CMK (cell line): Measurements from ENCODE around the gene COL27A1.
"Not testable (repeated sequence)": the region's sequence is repeated elsewhere in the genome, so short reads cannot be mapped to it uniquely, and the experiment has no call there.

Experiments used
- DNase-seq: peaks from one replicate; pipeline ENCODE4 v3.0.0-alpha.2; 2010; ENCODE audit warnings: low read depth

The COL27A1 gene

GRCh38 chr9:114184071-114184470 lies 28.7 kb downstream of the COL27A1 start:
- DNase-seq, result no peak

- DNase-seq, result no peak
These were observed 29.5 kb downstream of the COL27A1 start for GRCh38 chr9:114184866-114185265.

- DNase-seq, result no peak
These were observed 30.5 kb downstream of the COL27A1 start for GRCh38 chr9:114185570-114186490.

DNA sequence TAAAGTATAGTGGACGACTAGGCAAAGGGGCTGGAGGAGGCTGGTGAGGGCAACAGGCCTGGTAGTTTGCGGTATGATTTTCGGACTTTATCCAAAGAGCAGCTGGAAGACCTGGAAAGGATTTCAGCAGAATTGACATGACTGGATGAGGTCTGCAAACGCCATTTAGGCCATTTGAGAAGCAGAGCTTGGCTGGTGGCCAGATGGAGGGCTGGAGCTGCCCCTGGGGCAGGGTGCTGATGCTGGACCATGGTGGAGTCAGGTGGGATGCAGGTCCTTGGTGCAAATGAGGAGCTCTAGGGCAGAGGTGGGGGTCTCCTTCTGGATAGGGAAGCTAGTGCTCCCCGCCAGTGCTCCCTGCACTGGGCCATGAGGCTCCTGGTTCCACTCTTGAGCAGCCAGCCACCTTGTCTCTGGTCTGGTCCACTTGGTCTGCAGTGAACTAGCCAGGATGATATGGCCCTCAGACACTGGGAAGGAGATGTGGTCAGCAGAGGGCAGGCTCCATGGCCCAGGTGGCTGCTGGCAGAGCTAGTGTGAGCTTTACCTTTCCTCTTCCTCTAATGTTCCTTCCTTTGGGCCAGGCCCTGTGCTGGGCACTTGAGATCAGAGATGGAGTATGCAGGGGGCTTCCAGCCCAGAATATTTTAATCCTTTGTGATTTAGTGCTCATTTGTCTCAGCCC lies 31.4 kb downstream of the COL27A1 start:
- no peak for DNase-seq

GRCh38 chr9:114187827-114188226 lies 32.5 kb downstream of the COL27A1 start:
- DNase-seq, result no peak

GRCh38 chr9:114189823-114190562 lies 34.7 kb downstream of the COL27A1 start:
- no peak for DNase-seq

- no peak for DNase-seq
These were observed 35.2 kb downstream of the COL27A1 start for GRCh38 chr9:114190563-114190905.

DNA sequence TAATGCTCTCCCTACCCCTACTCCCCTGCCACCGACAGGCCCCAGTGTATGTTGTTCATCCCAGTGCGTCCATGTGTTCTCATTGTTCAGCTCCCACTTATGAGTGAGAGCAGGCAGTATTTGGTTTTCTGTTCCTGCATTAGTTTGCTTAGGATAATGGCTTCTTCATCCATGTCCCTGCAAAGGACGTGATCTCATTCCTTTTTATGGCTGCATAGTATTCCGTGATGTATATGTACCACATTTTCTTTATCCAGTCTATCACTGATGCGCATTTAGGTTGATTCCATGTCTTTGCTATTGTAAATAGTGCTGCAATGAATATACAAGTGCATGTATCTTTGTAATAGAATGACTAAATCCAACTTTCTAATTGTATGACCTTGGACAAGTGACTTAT lies 36.1 kb downstream of the COL27A1 start:
- DNase-seq, result not testable (repeated sequence)

DNA sequence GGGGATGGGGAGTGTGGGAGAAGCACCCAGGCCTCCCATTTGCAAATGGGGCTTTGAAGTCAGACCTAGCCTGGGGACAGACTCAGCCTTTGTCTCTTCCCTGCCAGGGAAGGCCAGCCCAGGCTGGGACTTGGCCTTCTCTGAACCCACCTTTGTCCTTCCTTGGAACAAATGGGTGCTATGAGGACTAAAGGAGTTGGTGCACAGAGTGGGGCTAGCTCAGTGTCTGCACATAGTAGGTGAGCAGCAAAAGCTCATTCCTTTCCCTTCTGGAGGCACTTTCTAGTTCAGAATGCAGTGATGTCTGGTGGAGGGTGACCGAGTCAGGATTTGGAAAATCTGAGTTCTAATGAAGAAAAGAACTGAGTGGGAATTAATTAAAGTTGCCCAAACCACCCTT lies 37.2 kb downstream of the COL27A1 start:
- no peak for DNase-seq

- no peak for DNase-seq
These were observed 37.8 kb downstream of the COL27A1 start for GRCh38 chr9:114193090-114193489.

GRCh38 chr9:114196117-114196516 lies 40.8 kb downstream of the COL27A1 start:
- no peak for DNase-seq

- no peak for DNase-seq
These were observed 41.8 kb downstream of the COL27A1 start for GRCh38 chr9:114196979-114197622.

DNA sequence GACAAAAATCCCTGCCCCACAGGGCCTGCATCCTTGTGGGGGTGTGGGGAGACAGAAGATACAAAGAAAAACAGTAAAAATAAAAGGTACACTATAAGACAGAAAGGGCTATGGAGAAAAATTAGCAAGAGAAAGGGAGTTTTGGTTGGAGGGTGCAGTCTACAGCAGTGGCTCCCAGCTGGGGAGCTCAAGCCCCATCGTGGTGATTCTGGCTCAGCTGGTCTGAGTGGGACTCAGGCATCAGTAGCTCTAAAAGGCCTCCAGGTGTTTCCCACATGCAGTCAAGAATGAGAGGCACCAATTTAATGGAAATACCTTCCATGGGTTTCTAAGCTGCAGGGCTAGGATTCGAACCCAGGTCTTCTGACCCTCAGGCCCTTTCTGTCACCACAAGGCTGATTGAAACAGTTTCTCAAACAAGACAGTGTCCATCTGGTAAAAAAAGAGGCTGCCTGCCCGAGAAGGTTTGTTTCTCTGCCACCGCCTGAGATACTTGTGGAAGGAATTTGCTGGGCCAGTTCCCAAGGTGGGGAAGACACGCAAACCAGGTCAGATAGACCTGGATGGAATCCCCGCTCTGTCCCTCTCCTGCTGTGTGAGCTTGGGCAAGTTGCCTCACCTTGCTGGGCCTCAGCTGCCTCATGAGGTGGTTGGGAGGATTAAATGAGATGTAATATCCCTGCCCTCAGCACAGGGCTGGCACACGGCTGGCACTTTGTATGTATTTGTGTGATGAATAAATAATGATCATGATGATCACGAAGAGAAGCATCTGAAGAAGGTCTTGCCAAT lies 43.1 kb downstream of the COL27A1 start:
- DNase-seq, result no peak

- DNase-seq, result no peak
These were observed 45.5 kb downstream of the COL27A1 start for GRCh38 chr9:114200721-114201300.

- DNase-seq, result no peak
These were observed 47.1 kb downstream of the COL27A1 start for GRCh38 chr9:114202396-114202795.

- DNase-seq, result no peak
These were observed 47.5 kb downstream of the COL27A1 start for GRCh38 chr9:114202849-114203248.

GRCh38 chr9:114203410-114204140 lies 48.2 kb downstream of the COL27A1 start:
- DNase-seq, result no peak

DNA sequence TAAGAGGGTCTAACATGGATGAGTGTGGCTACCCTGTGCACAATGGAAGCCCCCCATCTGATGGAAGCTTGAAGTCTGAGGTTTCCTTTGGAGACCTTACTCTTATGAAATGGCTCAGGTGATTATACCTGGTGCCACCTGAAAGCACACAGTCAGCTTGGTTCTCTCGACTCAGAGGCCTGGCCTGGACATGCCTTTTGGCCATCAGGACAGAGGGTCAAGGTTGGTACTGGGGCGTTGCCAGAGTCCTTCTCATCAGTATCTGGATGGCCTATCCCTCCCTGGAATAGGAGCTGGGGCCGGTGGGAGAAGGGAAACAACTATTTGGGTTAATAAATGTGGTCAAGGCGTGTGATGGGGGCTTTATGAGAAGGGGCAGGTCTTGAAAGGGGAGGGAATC lies 48.9 kb downstream of the COL27A1 start:
- no peak for DNase-seq

GRCh38 chr9:114205171-114206015 lies 50.1 kb downstream of the COL27A1 start:
- no peak for DNase-seq
